Measurements from ENCODE around the gene ALPL.

ALPL gene

DNA sequence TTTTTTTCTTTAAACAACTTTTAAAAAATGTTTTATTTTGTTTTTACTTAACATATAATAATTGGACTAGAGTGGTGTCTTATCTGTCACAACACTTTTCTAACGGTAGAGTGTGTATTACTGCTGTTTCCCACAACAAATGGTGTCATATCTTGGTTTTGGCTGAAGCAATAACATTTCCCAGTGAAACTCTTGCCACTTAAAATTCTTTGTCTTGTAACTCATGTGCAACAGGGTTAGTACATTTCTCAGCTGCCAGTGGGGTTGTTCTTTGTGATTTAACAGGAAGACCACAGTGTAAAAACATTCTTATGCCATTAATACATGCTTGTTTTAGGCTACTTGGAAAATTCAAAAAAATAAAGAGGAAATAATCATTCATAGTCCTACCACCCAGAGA is 43.5 kb downstream of the ALPL start:
- no peaks in the 10 kb centered on the region for H3K9me3 ChIP-seq (ENCODE audit: severe bottlenecking)
- no peak overlapping the region for H3K27ac ChIP-seq
- H3K4me3 ChIP-seq (ENCODE audit: low read depth, low read length) = no peak overlapping the region
- TF ChIP-seq, protein P1, sequence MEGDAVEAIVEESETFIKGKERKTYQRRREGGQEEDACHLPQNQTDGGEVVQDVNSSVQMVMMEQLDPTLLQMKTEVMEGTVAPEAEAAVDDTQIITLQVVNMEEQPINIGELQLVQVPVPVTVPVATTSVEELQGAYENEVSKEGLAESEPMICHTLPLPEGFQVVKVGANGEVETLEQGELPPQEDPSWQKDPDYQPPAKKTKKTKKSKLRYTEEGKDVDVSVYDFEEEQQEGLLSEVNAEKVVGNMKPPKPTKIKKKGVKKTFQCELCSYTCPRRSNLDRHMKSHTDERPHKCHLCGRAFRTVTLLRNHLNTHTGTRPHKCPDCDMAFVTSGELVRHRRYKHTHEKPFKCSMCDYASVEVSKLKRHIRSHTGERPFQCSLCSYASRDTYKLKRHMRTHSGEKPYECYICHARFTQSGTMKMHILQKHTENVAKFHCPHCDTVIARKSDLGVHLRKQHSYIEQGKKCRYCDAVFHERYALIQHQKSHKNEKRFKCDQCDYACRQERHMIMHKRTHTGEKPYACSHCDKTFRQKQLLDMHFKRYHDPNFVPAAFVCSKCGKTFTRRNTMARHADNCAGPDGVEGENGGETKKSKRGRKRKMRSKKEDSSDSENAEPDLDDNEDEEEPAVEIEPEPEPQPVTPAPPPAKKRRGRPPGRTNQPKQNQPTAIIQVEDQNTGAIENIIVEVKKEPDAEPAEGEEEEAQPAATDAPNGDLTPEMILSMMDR (IDR thresholded peaks at IDR 0.05; ENCODE audit: low read depth, low read length) = no peak
- no peak for DNase-seq
- no peaks in the 10 kb centered on the region for H3K27me3 ChIP-seq (ENCODE audit: insufficient read depth, low read depth, severe bottlenecking)
- no peaks in the 10 kb centered on the region for H3K36me3 ChIP-seq

DNA sequence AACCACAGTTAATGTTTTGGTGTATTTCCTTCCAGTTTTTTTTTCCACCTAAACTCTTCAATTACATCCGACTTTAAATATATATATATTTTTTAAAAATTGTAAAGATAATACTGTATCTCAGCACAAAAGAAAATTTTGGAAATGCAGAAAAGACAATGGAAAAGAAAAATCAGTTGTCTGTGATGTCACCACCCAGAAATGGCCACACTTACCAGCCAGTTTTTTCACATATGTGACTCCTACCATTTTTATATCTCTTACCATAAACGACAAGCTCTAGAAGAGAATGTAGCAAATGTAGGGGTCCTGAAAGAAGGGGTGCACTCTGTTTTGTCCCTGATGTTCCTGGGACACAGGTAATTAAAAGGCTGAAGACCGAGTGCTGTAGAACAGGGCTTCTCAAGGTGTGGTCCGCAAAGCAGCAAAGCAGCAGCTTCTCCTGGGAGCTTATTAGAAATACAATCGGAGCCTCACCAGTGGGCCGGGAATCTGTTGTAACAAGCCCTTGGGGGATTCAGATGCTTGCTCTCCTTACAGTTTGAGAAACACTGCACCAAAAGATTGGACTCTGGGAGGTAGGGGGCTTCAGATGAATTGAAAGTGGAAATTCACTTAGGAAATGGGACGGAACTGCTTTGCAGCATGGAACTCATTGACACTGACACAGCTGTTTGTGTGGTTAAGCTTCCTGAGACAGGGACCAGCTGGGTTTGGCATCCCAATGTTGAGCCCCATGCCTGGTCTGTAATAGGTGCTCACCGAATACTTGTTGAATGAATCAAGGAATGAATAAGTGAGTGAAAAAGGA is 44.1 kb downstream of the ALPL start:
- no peak for DNase-seq
- H3K36me3 ChIP-seq = no peaks in the 10 kb centered on the region
- TF ChIP-seq, protein P1 (IDR thresholded peaks at IDR 0.05; ENCODE audit: low read depth, low read length) = no peak
- H3K4me3 ChIP-seq (ENCODE audit: low read depth, low read length) = no peak overlapping the region
- no peaks in the 10 kb centered on the region for H3K9me3 ChIP-seq (ENCODE audit: severe bottlenecking)
- H3K27me3 ChIP-seq (ENCODE audit: insufficient read depth, low read depth, severe bottlenecking) = no peaks in the 10 kb centered on the region
- H3K27ac ChIP-seq = no peak overlapping the region

GRCh38 chr1:21559788-21560567 is 50.8 kb downstream of the ALPL start:
- TF ChIP-seq, protein P1 (IDR thresholded peaks at IDR 0.05; ENCODE audit: low read depth, low read length) = no peak
- H3K4me3 ChIP-seq (ENCODE audit: low read depth, low read length) = no peak overlapping the region
- no peak for DNase-seq
- no peaks in the 10 kb centered on the region for H3K9me3 ChIP-seq (ENCODE audit: severe bottlenecking)
- no peaks in the 10 kb centered on the region for H3K36me3 ChIP-seq
- no peak overlapping the region for H3K27ac ChIP-seq
- no peaks in the 10 kb centered on the region for H3K27me3 ChIP-seq (ENCODE audit: insufficient read depth, low read depth, severe bottlenecking)

- Histone ChIP-seq H3K27me3 (ENCODE audit: insufficient read depth, low read depth, severe bottlenecking) (no peaks in the 10 kb centered on the region), H3K4me3 (ENCODE audit: low read depth, low read length) (no peak overlapping the region), H3K27ac (no peak overlapping the region), H3K9me3 (ENCODE audit: severe bottlenecking) (no peaks in the 10 kb centered on the region), H3K36me3 (no peaks in the 10 kb centered on the region)
- no peak for DNase-seq
- TF ChIP-seq, protein P1 (IDR thresholded peaks at IDR 0.05; ENCODE audit: low read depth, low read length) = no peak
Measured at GRCh38 chr1:21560916-21561638, 51.9 kb downstream of the ALPL start.

DNA sequence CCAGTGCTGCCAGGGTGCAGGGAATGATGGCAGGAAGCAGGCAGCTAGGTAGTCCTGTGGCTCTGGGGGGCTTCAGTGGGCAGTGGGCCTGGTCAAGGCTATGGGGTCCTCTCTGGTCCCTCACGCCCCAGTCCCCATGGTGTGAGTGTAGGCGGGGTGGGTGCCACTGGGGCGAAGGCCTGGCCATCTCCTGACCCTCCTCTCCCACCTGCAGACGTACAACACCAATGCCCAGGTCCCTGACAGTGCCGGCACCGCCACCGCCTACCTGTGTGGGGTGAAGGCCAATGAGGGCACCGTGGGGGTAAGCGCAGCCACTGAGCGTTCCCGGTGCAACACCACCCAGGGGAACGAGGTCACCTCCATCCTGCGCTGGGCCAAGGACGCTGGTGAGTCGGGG is 53.7 kb downstream of the ALPL start:
- DNase-seq = no peak
- TF ChIP-seq, protein P1 (IDR thresholded peaks at IDR 0.05; ENCODE audit: low read depth, low read length) = no peak
- no peaks in the 10 kb centered on the region for H3K9me3 ChIP-seq (ENCODE audit: severe bottlenecking)
- H3K4me3 ChIP-seq (ENCODE audit: low read depth, low read length) = no peak overlapping the region
- no peak overlapping the region for H3K27ac ChIP-seq
- no peaks in the 10 kb centered on the region for H3K36me3 ChIP-seq
- no peaks in the 10 kb centered on the region for H3K27me3 ChIP-seq (ENCODE audit: insufficient read depth, low read depth, severe bottlenecking)
